GM21423 (cell line): ENCODE measurements around the gene ATP9B.

Experiments
- ATAC-seq: cut with Tn5 transposase; IDR thresholded peaks from one replicate; pipeline ENCODE4 v1.9.1; 2021; ENCODE audit warnings: mild to moderate bottlenecking, moderate library complexity; ENCODE audit not compliant: unreplicated experiment

Gene ATP9B

DNA sequence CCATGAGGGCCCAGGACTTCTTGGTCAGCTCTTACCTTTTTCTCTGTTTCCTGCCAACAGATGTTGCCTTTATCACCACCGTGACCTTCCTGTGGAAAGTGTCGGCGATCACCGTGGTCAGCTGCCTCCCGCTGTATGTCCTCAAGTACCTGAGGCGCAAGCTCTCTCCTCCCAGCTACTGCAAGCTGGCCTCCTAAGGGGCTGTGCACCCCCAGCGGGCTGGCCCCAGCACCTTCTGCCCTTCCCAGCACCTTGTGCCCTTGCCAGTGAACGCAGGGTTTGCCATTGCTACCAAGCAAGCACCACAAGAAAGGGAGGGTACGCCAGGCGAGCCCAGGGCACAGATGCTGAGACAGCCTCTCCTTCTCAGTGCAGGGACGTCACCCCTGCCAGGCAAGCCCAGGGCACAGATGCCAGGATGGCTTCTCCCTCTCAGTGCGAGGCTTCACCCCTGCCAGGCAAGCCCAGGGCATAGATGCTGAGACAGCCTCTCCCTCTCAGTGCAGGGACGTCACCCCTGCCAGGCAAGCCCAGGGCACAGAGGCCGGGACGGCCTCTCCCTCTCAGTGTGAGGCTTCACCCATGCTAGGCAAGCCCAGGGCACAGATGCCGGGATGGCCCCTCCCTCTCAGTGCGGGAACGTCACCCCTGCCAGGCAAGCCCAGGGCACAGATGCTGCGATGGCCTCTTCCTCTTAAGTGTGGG, 308.1 kb downstream of the ATP9B start:
- no peak for ATAC-seq

DNA sequence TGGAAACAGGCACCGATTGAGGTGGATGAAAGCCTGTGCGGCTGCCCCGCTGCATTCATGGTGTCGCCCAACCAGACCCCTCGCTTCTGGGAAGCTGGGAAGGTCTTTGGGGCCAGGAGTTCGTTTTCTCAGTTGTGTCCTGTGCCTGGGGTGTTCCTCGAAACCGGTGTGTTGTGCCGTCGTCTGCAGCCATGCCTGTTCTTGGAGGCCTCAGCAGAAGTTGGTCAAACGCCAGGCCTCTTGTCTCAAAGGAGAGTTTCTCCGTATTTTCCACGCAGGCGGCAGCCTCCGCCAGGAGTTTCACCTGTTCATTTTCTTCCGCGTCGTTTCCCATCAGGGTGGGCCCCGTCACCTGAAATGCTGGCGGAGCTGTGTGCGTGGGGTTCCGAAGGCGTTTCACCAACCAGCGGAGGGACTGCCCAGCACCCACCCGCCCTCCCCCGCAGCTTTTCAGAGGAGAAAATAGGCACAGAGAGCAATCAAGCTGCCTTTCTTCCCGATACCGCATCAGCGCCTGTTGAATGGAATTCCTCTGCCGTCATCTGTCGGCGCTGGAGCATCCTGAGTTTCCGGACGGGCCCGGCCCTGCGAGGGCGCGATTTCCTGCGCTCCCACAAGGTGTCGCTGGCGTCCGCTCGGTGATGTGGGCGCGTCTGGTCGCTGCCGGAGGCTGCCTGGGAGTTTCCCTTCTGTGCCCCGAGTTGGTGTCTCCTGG, 309.5 kb downstream of the ATP9B start:
- ATAC-seq: peak; percentile 61

DNA sequence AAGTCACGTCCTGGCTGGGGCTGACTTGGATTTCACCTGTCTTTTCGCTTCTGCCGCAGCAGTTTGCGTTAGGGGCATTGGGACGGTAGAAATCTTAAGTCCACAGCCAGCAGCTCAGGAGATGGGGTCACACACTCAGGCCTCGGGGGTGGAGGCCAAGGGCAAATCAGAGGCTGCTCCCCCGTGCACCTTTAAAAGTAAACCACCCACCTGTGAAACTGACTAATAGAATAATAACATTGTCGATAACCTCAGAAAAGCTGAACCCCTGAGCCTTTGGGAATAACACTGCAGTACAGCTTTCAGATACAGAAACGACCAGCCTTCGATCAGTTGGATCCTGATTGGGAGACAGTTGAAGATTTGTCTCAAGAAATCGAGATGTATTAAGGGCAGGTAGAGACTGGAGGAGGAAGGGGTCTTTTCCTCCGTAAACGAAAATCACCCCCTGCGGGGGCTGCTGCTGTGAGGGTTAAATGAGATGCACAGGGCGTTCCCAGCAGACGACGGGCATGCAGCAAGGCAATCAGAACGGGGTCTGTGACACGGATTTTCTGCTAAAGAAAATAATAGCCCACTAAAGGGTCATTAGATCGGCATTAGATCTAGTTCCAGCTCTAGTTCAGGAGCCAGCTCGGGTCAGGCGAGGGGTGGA, 310.2 kb downstream of the ATP9B start:
- ATAC-seq: no peak

- no peak for ATAC-seq
Measured at GRCh38 chr18:79379931-79380815, 311.0 kb downstream of the ATP9B start.

DNA sequence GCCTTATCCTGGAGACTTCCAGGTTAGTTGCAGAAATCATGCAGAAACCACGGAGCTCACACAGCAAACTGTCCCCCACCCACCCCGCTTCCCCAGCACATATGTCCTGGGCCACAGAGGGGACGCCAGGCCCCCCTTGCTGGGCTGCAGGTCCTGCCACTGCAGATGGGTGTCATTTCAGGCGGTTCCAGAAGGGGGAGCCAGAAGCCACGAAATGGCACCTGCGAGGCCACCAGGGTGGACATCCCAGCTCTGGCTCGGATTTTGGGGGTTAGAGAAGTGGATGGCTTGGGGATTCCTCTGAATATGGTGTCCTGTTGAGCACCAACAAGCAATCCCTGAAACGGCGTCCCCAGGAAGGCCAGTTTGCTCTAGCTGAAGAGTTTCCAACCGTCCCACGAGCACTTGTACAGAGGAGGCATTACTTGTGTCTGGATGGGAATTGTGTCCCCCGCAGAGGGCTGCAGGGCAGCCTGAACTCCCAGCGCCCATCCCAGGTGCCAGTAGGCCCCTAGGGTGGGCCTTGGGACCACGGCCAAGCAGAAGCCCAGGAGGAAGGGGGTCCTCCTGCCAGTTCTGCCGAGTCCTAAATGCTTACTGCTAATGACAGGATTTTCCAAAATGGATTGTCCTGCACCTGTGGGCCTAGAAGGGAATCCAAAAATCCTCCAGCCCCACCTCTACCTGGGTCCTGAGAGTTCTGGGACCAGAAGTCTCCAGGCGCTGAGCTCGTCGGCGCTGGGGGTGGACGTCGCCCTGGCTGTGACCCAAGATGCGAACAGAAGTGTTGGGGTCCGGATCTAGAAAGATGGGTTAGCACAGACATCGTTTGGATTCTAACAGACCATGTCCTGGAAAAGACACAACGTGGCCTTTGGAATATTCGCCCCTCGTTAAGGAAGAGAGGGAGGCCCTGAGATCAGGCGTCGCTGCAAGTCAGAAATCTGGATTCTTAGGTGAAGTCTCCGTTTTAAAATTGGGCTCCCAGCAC, 311.9 kb downstream of the ATP9B start:
- peak; percentile 47 for ATAC-seq

GRCh38 chr18:79381811-79382311, 312.7 kb downstream of the ATP9B start:
- no peak for ATAC-seq

DNA sequence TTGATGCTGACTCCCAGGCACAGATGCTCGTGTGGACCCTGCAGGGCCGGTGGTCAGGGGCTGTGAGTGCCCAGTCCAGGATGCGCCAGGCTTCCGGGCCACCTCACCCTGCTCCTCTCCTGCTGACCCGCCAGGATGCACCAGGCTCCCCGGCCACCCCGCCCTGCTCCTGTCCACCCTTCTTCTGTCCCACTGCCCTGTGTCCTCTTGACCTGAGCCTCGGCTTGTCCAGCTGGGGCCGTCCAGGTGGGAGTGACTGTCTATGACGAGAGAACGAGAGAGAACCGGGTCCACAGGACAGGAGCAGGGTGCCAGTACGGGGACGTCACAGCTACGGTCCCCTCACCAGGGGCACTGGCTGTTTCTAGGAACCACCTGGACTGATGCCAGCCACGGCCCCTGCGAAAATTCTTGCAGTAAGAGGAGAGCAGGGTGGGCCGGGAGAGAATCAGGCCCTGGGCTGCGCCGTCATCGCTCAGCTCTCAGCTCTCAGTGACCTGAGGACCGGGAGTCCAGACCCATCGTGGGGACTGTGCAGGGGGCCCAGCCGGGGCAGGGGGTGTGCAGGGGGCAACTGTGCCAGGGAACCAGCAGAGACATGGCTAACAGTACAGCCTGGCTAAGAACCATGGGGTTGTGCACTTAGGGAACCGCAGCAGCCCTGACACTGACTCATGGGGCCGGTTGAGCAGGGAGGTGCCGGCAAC, 313.6 kb downstream of the ATP9B start:
- no peak for ATAC-seq

GRCh38 chr18:79383388-79384056, 314.3 kb downstream of the ATP9B start:
- ATAC-seq: no peak

DNA sequence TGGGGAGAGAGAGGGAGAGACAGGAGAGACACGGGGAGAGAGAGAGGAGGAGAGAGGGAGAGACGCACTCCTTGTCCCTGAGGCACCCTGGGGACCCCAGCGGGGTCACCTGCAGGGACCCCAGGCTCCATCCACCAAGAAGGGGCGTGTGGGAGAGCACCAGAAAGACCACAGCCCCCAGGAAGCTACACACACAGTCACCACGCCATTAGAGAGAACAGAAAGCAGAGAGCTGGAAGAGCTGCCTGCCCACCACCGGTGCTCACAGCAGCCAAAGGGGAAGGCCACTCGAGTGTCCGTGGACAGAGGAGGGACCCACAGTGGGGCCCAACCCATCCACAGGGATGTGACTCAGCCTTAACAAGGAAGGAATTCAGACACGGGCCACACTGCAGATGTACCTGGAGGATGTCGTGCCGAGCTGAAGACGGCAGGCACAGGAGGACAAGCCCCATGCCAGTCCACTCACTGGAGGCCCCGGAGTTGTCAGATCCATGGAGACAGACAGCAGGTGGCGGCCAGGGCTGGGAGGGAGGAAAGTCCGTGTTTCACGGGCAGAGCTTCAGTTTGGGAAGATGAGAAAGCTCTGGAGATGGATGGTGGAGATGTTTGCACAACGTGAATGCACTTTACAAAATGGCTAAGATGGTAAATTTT, 315.1 kb downstream of the ATP9B start:
- no peak for ATAC-seq

- no peak for ATAC-seq
Measured at GRCh38 chr18:79384834-79385233, 315.6 kb downstream of the ATP9B start.

DNA sequence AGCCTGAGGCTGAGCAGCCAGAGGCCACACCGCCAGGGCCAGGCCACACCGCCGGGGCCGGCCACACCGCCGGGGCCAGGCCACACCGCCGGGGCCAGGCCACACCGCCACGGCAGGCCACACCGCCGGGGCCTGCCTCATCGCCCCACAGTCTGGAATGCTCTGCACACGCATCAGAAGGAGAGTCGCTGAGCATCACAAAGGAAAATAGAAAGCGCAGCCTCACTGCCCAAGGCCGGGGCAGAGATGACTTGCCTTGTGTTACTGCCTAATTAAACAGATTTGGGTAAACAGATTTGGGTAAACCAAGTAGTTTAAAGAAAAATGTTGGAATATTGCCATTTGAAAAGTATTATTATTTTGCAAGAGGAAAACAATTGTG, 316.1 kb downstream of the ATP9B start:
- no peak for ATAC-seq

DNA sequence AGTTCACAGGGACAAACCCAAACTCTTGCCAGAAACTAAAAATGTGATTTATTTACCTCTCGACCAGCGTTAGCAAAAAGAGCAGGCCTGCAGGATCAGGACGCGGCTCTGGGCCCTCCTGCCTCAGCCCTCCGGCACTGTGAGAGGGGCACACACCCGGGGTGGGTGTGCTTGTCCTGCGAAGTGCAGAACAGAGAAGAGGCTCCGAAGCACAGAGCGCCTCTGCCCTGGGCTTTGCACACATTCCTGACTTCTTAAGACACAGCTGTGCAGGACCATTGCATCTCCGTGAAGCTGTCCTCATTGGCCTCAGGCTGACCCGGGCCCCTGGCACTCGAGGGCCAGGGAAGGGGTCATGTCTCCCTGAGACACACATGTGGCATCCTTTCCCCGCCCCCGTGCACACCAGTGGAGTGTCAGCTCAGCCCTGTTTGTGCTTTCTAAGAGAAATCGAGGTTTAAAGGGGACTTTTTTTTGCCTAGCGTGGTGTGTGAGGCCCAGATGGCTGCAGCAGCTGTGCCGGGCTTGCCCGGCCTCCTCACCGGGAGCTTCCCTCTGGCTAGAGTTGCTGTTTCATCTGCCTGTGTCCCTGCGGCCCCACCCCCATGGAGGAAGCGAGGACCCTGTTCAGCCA, 316.6 kb downstream of the ATP9B start:
- ATAC-seq: no peak

DNA sequence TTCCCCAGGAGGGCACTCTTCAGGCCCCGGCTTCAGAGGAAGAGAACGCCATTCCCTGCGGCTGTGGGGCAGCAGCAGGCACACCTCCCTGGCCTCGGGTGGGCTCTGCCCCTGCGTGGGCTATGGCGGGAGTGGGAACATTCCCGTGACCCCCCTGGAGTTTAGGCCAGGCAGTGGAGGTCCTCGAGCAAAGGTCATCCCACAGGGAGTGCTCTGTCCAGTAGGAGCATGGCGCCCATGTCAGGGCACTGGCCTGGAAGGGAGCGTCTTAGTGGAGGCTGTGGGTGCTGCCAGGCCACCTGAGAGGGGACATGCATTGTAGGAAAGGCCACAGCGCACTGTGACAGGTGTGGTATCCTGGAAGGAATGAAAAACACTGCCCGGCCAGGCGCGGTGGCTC, 317.4 kb downstream of the ATP9B start:
- no peak for ATAC-seq

- ATAC-seq: no peak
Measured at GRCh38 chr18:79387214-79387613, 318.0 kb downstream of the ATP9B start.

GRCh38 chr18:79387615-79388014, 318.4 kb downstream of the ATP9B start:
- no peak for ATAC-seq

DNA sequence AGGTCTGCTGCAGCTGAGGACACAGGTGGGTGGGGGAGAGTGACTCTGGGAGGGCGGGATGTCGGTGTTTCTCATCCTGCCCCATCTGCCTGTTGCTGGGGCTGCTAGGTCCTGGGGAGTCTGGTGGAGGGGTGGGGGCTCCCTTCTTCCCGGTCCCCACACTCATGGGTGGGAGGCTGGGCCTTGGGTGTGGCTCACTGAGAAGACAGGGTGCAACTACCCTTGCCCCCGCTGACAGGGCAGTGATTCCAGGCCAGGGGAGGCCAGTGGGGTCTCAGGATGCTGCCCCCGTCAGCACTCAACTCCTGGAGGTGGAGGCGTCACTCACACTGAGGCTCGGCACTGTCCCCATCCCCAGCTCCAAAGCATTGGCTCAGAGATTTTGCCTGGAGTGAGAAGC, 318.8 kb downstream of the ATP9B start:
- no peak for ATAC-seq

DNA sequence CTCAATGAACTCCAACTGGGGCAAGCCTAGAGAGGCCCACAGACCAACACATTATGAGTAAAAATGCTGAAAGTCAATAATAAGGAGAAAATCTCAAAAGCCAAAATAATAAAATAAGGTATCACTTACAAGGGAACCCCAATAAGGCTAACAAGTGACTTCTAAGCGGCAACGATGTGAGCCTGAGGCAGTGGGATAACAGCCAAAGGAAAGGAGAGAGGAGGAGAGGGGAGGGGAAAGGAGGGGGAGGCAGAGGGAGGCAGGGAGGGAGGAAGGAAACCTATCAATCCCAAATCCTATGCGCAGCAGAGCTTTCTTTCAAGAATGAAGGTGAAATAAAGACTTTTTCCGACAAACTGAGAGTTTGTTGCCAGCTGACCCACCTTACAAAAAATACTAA, 320.5 kb downstream of the ATP9B start:
- no peak for ATAC-seq

GRCh38 chr18:79392226-79392625, 323.0 kb downstream of the ATP9B start:
- ATAC-seq: no peak
